OCI-LY1 (cell line): ENCODE data around the gene PLS3.

Experiments
- H2AFZ ChIP-seq: fragments of 200-600 bp; sonication (generic), shearing (Covaris generic); 2 replicates; pipeline ENCODE4 v1.6.0; 2014; ENCODE audit warnings: antibody characterized with exemption, mild to moderate bottlenecking, low read length
- H3F3A ChIP-seq: fragments of 200-600 bp; sonication (generic), shearing (Covaris generic); 2 replicates; pipeline ENCODE4 v1.6.0; 2014; ENCODE audit warnings: mild to moderate bottlenecking, antibody characterized with exemption, low read length, moderate library complexity; ENCODE audit not compliant: insufficient read depth
- H3K27ac ChIP-seq: fragments of 200-600 bp; sonication (generic); 2 replicates; pipeline ENCODE4 v1.5.1; 2014; ENCODE audit warnings: low read length, mixed run types, mild to moderate bottlenecking, low read depth; ENCODE audit not compliant: poor library complexity, severe bottlenecking
- H3K27me3 ChIP-seq: fragments of 200-600 bp; sonication (generic); 2 replicates; pipeline ENCODE4 v1.6.0; 2014; ENCODE audit warnings: antibody characterized with exemption, mild to moderate bottlenecking, low read length, moderate library complexity; ENCODE audit not compliant: insufficient read depth
- H3K36me3 ChIP-seq: fragments of 200-600 bp; sonication (generic); 2 replicates; pipeline ENCODE4 v1.6.1; 2014; ENCODE audit warnings: mild to moderate bottlenecking, antibody characterized with exemption, low read length, moderate library complexity, mixed read lengths; ENCODE audit not compliant: insufficient read depth
- H3K4me1 ChIP-seq: fragments of 200-600 bp; sonication (generic); 2 replicates; pipeline ENCODE4 v1.5.1; 2014; ENCODE audit warnings: mild to moderate bottlenecking, low read length, moderate library complexity; ENCODE audit not compliant: insufficient read depth, severe bottlenecking
- H3K4me2 ChIP-seq: fragments of 200-600 bp; sonication (generic), shearing (Covaris generic); 2 replicates; pipeline ENCODE4 v1.6.1; 2014; ENCODE audit warnings: low read length
- H3K4me3 ChIP-seq: fragments of 200-600 bp; sonication (generic); 2 replicates; pipeline ENCODE4 v1.5.1; 2014; ENCODE audit warnings: low read length, low read depth, mild to moderate bottlenecking, mixed read lengths; ENCODE audit not compliant: poor library complexity, severe bottlenecking
- H3K79me2 ChIP-seq: fragments of 200-600 bp; shearing (Covaris generic); 2 replicates; pipeline ENCODE4 v1.6.1; 2016; ENCODE audit warnings: mixed run types, low read length, mixed read lengths; ENCODE audit not compliant: insufficient read depth
- H3K9ac ChIP-seq: fragments of 200-600 bp; sonication (generic), shearing (Covaris generic); 2 replicates; pipeline ENCODE4 v1.6.1; 2014; ENCODE audit warnings: mild to moderate bottlenecking, low read length, mixed read lengths
- H3K9me2 ChIP-seq: fragments of 200-600 bp; sonication (generic), shearing (Covaris generic); 2 replicates; pipeline ENCODE4 v1.6.1; 2014; ENCODE audit warnings: low read depth, mild to moderate bottlenecking, low read length, mixed read lengths
- H3K9me3 ChIP-seq: fragments of 200-600 bp; shearing (Covaris generic); 2 replicates; pipeline ENCODE4 v1.6.1; 2014; ENCODE audit warnings: low read length, mixed read lengths
- H4K20me1 ChIP-seq: fragments of 200-600 bp; sonication (generic), shearing (Covaris generic); 2 replicates; pipeline ENCODE4 v1.6.0; 2016; ENCODE audit warnings: mild to moderate bottlenecking, low read length; ENCODE audit not compliant: insufficient read depth
- EZH2 ChIP-seq: fragments of 200-600 bp; sonication (generic), shearing (Covaris generic); IDR thresholded peaks from 2 replicates; pipeline ENCODE4 v1.8.0; 2017; ENCODE audit warnings: borderline replicate concordance, mixed run types, mild to moderate bottlenecking, antibody characterized with exemption, low read length, moderate library complexity, mixed read lengths
- TF ChIP-seq, protein P1 (sequence below): fragments of 200-600 bp; sonication (generic), shearing (Covaris generic); IDR thresholded peaks from 2 replicates; pipeline ENCODE4 v1.5.1; 2017; ENCODE audit warnings: mild to moderate bottlenecking, antibody characterized with exemption, low read length, moderate library complexity, mixed read lengths

The PLS3 gene

DNA sequence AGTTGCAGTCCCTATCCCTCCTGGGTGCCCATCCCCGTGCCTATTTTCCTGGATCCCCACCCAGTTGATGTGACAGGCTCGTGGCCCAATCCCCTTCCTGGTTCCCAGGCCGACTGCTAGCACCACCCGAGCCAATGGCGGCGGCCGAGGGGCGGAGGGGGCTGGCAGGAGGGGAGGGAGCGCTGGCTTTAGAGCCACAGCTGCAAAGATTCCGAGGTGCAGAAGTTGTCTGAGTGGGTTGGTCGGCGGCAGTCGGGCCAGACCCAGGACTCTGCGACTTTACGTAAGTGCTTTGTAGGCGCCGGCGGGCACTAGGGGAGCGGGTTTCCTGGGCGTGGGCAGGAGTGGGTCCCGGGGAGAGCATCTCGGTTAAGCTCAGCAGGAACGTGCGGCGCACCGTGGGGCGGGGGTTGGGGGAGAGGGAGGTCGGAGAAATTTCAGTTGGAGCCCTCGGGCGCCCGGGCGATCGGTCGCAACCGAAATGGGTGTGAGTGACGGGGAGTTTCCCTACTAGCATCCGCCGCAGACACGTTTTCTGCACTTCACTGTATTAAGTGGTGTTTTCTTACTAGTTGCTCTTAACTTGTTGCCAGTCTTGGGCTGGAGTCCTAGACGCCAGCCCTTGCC lies at the start of gene PLS3:
Gene PLS3, plus strand, starts transcription at position 197 of the 627 bp plus-strand sequence. CDS start 49,077 bp downstream, outside the sequence.
- Histone ChIP-seq H3K9me3 (no peaks in the 10 kb centered on the region), H3K4me1 (no peaks in the 10 kb centered on the region), H2AFZ (no peak within 1 kb of the TSS), H3K27me3 (no peaks in the 10 kb centered on the region), H3K27ac (no peak within 1 kb of the TSS), H3K9me2 (no peaks in the 10 kb centered on the region), H3K36me3 (no peaks in the 10 kb centered on the region), H3K9ac (no peak within 1 kb of the TSS), H3K79me2 (no peaks in the 10 kb centered on the region), H3K4me3 (no peak within 1 kb of the TSS), H3K4me2 (no peak within 1 kb of the TSS), H4K20me1 (no peaks in the 10 kb centered on the region), H3F3A (no peaks in the 10 kb centered on the region)
- TF ChIP-seq, protein P1, sequence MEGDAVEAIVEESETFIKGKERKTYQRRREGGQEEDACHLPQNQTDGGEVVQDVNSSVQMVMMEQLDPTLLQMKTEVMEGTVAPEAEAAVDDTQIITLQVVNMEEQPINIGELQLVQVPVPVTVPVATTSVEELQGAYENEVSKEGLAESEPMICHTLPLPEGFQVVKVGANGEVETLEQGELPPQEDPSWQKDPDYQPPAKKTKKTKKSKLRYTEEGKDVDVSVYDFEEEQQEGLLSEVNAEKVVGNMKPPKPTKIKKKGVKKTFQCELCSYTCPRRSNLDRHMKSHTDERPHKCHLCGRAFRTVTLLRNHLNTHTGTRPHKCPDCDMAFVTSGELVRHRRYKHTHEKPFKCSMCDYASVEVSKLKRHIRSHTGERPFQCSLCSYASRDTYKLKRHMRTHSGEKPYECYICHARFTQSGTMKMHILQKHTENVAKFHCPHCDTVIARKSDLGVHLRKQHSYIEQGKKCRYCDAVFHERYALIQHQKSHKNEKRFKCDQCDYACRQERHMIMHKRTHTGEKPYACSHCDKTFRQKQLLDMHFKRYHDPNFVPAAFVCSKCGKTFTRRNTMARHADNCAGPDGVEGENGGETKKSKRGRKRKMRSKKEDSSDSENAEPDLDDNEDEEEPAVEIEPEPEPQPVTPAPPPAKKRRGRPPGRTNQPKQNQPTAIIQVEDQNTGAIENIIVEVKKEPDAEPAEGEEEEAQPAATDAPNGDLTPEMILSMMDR: no peak
- no peak for TF ChIP-seq EZH2

GRCh38 chrX:115518113-115518512 lies 42.9 kb upstream of the PLS3 start:
- no peaks in the 10 kb centered on the region for H3K9me2 ChIP-seq
- H3K9me3 ChIP-seq: no peaks in the 10 kb centered on the region

DNA sequence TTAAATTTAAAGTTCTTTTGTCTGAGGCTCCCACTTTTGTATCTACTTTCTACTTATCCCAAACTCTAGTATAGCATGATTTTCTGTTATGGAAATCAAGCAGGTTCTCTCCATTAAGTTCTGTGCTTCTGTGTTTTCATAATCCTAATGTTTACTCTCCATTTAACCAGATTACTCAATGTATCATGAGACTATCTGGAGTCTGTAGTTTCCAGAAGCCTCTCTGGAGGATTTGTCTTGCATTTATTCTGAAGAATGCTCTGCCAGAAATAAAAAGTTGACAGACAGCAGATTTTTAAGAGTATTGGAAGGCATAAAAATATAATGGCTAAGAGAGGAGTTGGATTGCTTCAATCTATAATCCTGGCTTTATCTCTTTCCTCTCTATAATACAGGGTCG lies 39.2 kb upstream of the PLS3 start:
- Histone ChIP-seq H4K20me1 (no peaks in the 10 kb centered on the region), H3K9ac (no peak overlapping the region)
- TF ChIP-seq, protein P1: no peak
- no peak for TF ChIP-seq EZH2

More at GRCh38 chrX:115518113-115518512, 42.9 kb upstream of the PLS3 start:
- Histone ChIP-seq H3K4me2 (no peak overlapping the region), H3K27ac (no peak overlapping the region), H3K4me3 (no peak overlapping the region), H3K79me2 (no peaks in the 10 kb centered on the region), H3F3A (no peaks in the 10 kb centered on the region), H3K36me3 (no peaks in the 10 kb centered on the region), H4K20me1 (no peaks in the 10 kb centered on the region), H3K27me3 (no peaks in the 10 kb centered on the region), H2AFZ (no peak overlapping the region), H3K9ac (no peak overlapping the region), H3K4me1 (no peaks in the 10 kb centered on the region)
- no peak for TF ChIP-seq EZH2
- TF ChIP-seq, protein P1: no peak

More for the DNA sequence above, 39.2 kb upstream of the PLS3 start:
- Histone ChIP-seq H3K36me3 (no peaks in the 10 kb centered on the region), H3K79me2 (no peaks in the 10 kb centered on the region), H3K4me1 (no peaks in the 10 kb centered on the region), H2AFZ (no peak overlapping the region), H3F3A (no peaks in the 10 kb centered on the region), H3K9me3 (no peaks in the 10 kb centered on the region), H3K9me2 (no peaks in the 10 kb centered on the region), H3K4me2 (no peak overlapping the region), H3K27me3 (no peaks in the 10 kb centered on the region), H3K27ac (no peak overlapping the region), H3K4me3 (no peak overlapping the region)
